NCI-H748 (cell line): ENCODE data around the gene CDKN1B.

Source experiments
- DNase-seq: peaks from one replicate; lab custom pipeline; 2025; ENCODE audit not compliant: unreplicated experiment; lab: John Stamatoyannopoulos, UW

The CDKN1B gene

DNA sequence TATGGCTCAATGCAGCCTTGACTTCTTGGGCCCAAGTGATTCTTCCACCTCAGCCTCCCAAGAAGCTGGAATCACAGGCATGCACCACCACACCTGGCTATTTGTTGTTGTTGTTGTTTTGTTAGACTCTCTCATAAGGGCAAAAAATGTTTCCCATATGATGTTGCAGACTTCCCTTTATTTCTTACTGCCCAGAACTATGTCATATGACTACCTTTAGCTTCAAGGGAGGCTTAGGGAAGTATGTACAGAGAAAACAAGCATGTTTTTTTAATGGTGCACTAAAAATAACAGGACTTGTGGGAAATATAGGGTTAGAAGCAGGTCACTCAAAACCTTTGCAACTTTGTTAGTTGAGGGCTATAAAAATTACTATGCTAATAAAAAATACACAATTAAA lies 16.9 kb upstream of the CDKN1B start:
- no peak for DNase-seq

DNA sequence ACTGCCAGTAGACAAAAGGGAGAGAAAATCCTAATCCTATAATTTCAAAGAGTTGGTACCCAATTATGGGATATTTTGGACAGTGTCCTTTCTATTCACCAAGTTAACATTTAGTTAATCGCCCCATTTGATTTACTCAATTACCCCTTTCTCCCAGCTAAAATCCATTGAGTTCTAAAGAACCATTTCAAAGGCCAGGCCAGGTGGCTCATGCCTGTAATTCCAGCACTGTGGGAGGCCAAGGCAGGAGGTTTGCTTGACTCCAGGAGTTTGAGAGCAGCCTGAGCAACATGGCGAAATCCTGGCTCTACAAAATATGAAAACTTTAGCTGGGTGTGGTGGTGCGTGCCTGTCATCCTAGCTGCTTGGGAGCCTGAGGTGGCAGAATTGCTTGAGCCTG lies 15.7 kb upstream of the CDKN1B start:
- DNase-seq = no peak

DNA sequence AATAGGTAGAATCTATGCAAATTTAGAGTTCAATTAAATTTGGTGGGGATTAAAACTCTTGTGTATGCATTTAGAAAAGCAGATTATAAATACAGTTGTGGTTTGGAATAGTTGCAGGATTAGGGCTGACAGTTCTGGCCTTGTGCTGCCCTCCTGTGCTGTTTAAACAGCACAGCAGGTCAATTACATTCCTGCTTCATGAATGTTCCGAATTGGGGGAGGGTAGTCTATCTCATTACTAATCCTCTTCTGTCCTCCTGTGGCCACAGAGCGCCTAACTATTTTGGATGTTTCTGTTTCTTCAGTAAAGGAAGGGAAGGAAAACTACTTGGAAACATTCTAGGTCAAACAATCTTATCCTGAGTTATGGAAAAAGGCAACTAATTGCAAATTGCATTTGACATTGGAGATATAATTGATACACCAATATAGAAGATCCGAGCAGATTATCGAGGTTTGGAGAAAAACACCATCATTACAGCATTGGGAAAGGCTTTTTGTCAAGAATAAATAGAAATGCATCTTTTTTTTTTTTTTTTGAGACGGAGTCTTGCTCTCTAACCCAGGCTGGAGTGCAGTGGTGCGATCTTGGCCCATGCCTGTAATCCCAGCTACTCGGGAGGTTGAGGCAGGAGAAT lies 12.5 kb upstream of the CDKN1B start:
- peak; percentile 86 for DNase-seq

DNA sequence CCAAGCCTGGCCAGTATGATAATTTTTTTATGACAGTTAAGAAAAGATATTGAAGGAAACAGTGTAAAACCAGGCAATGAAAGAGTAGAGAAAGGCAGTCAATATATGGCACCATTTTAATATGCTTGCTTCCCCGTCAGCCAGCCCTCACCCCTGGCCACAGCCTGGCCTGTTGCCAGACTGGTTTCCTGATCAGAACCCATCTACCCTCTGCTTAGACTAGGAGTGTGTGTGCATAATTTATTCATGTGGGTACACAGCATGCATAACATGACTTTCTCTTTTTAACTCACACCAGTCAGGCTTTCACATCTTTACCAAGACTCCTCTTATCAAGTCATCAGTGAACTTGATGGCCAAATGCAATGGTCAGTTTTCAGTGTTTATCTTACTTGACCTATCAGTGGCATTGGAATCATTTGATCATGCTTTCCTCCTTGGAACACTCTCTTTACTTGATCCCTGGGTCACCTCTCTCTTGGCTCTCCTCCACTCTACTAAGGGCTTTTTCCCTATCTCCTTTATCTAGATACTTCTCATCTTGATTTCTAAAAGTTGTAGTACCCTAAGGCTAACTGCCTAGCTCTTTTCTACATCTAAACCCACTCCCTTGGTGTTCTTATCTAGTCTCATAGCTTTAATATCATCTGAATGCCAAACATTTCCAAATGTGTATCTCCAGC lies 11.2 kb upstream of the CDKN1B start:
- no peak for DNase-seq

DNA sequence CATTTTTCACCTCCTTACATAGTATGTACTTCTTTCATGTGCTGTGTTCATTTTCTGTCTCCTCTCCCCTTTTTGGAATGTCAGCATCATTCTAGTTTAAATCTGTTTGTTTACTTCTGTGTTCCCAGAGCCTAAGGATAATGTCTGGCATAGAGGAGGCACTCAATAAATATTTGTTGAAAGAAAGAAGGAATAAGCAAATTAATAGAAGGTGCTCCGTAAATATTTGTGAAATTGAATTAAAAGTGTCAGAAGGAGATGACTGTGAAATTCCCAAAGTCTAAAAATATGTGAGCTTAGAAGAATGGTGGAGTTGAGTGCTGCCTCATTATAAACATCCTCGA lies 3.3 kb upstream of the CDKN1B start:
- no peak for DNase-seq

DNA sequence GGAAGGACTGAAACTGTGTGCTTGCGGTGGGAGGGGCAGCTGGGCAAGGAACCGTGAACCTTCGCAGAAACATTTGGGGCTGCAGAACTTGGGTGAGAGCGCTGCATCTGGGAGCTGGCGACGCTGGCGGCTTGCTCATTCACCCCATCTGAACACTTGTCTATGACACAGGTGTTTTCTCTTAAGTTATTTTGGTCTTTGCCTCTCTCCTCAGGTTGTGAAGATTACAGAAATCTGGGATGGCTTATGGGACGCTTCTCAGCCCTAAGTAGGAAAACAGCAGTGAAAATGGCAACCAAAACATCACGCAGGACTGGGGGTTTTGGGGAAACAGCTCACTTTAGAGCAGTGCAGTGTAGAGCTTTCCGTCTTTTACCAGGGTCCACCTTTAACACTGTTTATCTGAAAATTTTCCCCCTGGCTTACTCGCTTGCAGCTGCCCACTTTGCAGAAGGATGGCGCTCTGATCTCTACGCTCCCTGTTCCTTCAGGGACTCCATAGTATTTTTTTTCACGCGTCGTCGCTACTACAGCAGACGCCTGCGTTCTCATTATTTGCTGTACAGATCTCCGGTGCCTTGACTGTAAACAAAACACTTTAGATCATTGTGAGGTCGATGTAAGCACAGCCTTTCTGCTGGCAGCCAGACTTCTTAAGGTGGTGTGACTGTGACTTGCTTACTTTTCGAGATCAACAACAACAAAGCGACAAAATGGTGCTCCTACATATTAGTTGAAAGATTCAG lies 2.7 kb upstream of the CDKN1B start:
- DNase-seq = peak; percentile 69

DNA sequence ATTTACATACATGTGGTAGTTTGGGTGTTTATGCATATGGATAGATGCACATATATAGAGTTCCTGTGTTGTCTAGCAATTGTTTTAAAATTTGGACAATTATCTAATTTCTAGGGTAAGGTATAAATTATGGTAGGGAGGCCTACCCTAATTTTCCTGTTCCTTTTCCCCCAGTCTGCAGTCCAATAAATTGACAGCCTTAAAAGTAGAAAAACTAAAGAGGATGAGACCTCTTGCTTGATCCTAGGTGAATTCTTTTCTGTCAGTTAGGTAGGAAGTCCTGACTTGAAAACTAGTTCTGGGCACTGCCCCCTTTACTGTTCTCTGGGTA lies 2.1 kb upstream of the CDKN1B start:
- no peak for DNase-seq

DNA sequence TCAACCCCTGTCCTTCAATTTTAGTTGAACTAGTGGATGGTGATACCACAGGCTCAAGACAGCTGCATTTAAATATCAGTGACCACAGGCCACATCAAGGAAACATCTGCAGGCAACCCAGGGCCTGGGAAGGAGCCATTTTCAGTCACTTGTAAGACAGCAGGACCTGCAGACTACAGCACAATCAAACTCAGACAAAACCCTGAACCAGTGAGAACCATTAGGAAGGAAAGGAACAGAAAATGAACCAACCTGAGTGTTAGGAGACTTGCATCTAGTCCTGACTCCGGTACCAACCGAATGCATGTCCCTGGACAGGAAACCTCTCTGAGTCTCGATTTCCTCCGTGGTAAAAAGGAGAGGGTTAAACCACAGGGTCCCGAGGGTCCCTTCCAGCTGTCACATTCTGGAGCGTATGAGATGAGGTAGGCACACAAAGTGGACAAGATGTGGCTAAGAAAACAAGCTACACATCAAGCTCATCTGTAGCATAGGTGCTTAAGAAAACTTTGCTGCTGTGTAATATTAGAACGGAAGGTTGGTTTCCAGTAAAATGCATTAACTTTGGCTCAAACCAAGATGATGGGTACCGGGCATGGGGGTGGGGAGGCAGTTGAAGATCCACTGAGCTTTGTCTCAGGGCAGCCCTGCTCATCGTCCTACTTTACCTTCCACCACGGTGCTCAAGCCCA lies 1.6 kb upstream of the CDKN1B start:
- DNase-seq = no peak

DNA sequence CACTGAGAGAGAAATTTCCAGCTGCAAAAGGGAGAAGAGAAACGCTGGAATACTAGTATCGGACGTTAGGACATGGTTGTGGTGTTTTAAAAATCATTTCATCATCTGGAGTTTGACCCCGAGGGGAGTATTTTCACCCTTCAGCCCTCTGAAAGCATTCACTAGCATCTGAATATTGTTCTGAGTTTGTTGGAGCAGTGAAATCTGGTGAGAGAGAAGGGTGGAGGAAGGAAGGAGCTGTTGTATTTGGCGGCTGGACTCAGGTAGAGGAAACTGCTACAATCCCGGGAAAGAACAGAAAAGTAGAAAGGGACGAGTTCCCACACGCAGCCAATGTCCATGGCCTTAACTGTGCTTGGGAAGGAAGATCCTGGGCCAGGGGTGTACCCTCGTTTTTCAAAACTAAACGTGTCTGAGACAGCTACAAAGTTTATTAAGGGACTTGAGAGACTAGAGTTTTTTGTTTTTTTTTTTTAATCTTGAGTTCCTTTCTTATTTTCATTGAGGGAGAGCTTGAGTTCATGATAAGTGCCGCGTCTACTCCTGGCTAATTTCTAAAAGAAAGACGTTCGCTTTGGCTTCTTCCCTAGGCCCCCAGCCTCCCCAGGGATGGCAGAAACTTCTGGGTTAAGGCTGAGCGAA lies 896 bp upstream of the CDKN1B start:
- DNase-seq = peak; percentile 10

DNA sequence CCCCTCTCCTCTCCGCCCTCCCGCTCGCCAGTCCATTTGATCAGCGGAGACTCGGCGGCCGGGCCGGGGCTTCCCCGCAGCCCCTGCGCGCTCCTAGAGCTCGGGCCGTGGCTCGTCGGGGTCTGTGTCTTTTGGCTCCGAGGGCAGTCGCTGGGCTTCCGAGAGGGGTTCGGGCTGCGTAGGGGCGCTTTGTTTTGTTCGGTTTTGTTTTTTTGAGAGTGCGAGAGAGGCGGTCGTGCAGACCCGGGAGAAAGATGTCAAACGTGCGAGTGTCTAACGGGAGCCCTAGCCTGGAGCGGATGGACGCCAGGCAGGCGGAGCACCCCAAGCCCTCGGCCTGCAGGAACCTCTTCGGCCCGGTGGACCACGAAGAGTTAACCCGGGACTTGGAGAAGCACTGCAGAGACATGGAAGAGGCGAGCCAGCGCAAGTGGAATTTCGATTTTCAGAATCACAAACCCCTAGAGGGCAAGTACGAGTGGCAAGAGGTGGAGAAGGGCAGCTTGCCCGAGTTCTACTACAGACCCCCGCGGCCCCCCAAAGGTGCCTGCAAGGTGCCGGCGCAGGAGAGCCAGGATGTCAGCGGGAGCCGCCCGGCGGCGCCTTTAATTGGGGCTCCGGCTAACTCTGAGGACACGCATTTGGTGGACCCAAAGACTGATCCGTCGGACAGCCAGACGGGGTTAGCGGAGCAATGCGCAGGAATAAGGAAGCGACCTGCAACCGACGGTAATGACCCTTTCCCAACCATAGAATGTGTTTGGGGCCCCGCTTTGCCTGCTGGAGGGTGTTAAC lies 615 bp downstream of the CDKN1B start:
- DNase-seq = peak; percentile 23

DNA sequence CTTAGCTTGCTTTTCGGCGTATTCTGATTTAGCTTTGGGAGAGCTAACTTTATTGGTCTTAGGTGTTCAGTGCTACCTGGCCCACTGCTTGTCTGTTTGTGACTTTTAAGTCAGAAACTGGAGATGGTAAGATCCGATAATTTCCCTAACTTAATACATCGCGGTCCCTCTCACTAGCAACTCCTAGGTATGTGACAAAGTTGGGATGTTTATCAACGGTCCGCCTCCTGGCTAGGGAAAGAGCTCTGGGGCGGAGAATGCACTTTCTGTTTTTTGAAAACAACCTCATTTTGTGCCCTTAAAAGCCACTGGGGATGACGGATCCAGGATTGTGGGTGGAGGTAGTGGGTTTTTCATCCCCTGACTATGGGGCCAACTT lies 1.2 kb downstream of the CDKN1B start:
- no peak for DNase-seq

DNA sequence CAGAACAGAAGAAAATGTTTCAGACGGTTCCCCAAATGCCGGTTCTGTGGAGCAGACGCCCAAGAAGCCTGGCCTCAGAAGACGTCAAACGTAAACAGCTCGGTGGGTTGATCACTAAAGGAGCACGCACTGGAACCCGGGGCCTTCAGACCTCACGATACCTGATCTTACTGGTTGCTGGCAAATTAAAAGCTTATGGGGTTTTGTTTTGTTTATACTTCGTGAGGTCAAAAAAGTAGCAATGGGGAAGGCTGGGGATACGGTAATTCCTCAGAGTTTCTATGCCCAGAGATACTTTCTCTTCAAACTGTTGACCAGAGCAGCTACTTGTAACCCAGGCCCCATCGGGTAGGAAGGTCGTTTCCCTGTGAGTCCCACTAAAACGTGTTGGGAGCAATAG lies 1.7 kb downstream of the CDKN1B start:
- DNase-seq = peak; percentile 32

DNA sequence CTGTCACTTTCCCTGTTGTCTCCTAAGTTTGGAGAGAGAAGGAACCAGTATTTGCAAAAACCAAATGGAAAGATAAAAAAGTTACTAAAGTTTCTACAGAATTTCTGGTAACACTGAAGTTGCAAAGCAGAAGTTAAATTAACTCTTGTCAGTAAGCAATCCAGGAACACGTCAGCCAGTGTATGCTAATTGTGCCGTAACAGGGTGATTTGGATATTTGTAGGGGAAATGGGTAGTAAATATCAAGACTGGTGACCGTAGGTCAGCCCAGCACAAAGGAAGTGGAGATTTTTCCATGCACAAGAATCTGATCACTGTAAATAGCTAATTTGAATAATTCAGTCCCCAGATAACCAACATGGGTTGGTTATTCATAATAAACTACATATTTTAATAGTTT lies 2.3 kb downstream of the CDKN1B start:
- DNase-seq = no peak

DNA sequence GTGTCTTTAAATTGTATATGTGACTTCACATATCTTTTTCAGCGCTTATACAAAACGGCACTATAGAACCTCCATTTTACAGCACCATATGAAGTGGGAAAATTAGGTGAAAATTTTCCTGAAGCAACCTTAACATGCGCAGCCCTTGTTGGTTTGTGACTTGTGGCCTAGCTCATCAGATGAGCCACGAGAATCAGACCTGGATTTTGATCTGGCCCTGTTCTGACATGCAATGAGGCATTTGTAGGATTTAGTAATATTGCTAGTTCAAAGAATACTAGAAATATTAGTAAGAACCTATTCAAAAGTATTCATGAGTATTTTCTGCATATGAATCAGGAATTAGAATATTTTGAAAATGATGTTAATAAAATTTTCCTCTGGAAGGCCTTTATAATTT lies 2.9 kb downstream of the CDKN1B start:
- no peak for DNase-seq

DNA sequence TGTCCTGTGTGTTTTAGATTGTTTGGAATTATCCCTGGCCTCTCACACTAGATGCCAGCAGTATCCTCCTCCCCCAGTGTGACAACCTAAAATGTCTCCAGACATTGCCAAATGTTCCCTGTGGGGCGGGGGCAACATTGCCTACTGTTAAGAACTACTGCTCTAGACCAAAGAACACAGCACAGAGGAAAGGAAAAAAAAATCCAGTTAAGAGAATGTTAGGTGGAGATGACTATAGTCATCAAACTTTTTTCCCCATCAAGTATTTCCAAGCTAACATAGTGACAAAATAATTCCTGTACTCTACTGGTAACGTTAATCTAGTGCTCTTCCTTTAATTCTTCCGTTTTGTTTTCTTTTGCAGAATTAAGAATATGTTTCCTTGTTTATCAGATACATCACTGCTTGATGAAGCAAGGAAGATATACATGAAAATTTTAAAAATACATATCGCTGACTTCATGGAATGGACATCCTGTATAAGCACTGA lies 3.5 kb downstream of the CDKN1B start:
- no peak for DNase-seq

DNA sequence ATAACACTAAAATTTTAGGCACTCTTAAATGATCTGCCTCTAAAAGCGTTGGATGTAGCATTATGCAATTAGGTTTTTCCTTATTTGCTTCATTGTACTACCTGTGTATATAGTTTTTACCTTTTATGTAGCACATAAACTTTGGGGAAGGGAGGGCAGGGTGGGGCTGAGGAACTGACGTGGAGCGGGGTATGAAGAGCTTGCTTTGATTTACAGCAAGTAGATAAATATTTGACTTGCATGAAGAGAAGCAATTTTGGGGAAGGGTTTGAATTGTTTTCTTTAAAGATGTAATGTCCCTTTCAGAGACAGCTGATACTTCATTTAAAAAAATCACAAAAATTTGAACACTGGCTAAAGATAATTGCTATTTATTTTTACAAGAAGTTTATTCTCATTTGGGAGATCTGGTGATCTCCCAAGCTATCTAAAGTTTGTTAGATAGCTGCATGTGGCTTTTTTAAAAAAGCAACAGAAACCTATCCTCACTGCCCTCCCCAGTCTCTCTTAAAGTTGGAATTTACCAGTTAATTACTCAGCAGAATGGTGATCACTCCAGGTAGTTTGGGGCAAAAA lies 4.1 kb downstream of the CDKN1B start:
- peak; percentile 49 for DNase-seq

DNA sequence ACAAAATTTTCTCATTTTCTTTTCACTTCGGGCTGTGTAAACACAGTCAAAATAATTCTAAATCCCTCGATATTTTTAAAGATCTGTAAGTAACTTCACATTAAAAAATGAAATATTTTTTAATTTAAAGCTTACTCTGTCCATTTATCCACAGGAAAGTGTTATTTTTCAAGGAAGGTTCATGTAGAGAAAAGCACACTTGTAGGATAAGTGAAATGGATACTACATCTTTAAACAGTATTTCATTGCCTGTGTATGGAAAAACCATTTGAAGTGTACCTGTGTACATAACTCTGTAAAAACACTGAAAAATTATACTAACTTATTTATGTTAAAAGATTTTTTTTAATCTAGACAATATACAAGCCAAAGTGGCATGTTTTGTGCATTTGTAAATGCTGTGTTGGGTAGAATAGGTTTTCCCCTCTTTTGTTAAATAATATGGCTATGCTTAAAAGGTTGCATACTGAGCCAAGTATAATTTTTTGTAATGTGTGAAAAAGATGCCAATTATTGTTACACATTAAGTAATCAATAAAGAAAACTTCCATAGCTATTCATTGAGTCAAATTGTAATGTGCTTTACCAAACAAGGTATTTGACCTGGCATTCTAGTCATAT lies 4.8 kb downstream of the CDKN1B start:
- no peak for DNase-seq

DNA sequence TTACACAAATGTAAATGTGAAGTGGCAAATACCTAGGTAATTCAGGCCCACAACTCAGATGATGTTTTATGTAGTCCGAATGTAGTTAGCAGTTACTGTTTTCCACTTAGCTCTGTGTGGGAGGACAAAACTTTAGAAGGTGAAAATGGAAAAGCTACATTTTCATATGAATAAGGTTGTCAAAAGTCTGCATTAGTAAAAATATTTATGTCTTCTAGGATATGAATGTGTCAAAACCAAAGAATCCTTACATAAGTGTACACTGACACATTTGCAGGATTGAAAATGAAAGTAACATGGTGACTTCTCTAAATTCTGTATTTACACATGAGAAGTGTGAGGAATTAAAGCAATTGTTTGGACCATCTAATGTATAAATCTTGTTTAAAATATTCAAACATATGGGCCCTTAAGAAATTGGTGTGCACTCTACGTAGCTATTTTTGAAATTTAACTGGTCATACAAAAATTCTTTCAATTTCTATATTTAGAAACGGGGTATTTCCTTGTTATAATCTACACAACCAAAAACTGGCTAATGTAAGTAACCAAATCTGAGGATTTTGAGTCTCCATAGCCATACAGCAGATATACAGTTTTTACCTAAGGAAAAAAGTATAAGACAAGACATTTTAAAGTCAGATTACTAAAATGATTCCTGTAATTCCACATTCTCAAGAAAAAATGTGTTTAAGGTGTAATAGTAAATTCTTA lies 5.4 kb downstream of the CDKN1B start:
- DNase-seq = peak; percentile 16

DNA sequence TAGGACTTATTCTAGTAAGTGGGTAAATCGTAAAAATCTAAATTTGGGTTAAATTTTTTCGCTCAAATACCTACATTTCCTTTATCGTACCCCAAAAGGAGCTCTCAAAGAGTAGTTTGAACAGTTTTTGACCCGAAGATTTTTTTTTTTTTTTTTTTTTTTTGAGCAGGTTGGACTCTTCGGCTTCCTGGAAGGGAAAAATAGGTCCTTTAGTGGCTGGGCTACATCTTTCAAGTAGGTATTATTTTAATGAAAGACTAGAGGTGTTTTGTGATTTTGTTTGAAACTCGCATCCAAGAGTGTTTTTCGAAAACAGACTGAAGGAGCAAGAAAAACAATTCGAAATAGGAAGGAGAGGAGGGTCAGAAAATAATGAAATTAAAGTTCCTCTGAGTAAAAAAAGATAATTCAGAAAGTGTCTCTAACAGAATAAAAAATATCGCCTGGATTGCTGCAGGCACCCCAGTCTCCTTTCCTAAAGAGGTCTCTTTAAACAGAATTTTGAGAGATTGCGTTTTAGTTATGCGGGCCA lies 6.0 kb downstream of the CDKN1B start:
- DNase-seq = no peak
